HepG2 (cell line): Measurements from ENCODE around the gene BRCA1. TPM values are rescaled to one million over a fixed set of nuclear protein-coding genes. Genes with fewer than 3 reads are reported as not detected.

Experiments
- AGO1 ChIP-seq: fragments of 200-400 bp; formaldehyde crosslinking; IDR thresholded peaks from 2 replicates; pipeline ENCODE4 v1.6.1; 2017; ENCODE audit warnings: mild to moderate bottlenecking, low read depth, low read length, moderate library complexity; ENCODE audit not compliant: poor library complexity, severe bottlenecking
- AKAP8 ChIP-seq: sonication (generic); formaldehyde crosslinking; IDR thresholded peaks from 2 replicates; pipeline ENCODE4 v1.5.1; 2020; ENCODE audit warnings: mild to moderate bottlenecking, missing genetic modification reagents
- ATF1 ChIP-seq: IDR thresholded peaks from 2 replicates; pipeline ENCODE4 v1.6.1; 2016; ENCODE audit warnings: mild to moderate bottlenecking, control low read depth
- ATF5 ChIP-seq: sonication (generic); formaldehyde crosslinking; IDR thresholded peaks from 2 replicates; pipeline ENCODE4 v1.4.0; 2020; ENCODE audit warnings: mild to moderate bottlenecking, low read depth, missing genetic modification reagents
- DMTF1 ChIP-seq: sonication (generic); formaldehyde crosslinking; IDR thresholded peaks from 2 replicates; pipeline ENCODE4 v1.4.0; 2020; ENCODE audit warnings: mild to moderate bottlenecking, missing genetic modification reagents
- ETS1 ChIP-seq: sonication (generic); formaldehyde crosslinking; IDR thresholded peaks from 2 replicates; pipeline ENCODE4 v1.4.0; 2020; ENCODE audit warnings: missing genetic modification reagents
- EZH2 ChIP-seq: conservative IDR thresholded peaks from 2 replicates; pipeline ENCODE4 v1.6.1; 2012; ENCODE audit warnings: mild to moderate bottlenecking, low read depth, low read length, moderate library complexity
- GABPB1 ChIP-seq: IDR thresholded peaks from 2 replicates; pipeline ENCODE4 v1.6.1; 2016; ENCODE audit warnings: mild to moderate bottlenecking, missing genetic modification reagents, moderate library complexity, missing compliant biosample characterization
- HNRNPUL1 ChIP-seq: fragments of 200-400 bp; formaldehyde crosslinking; IDR thresholded peaks from 2 replicates; pipeline ENCODE4 v1.6.1; 2017; ENCODE audit warnings: low read depth, mild to moderate bottlenecking, low read length, moderate library complexity
- MEIS1 ChIP-seq: sonication (generic); formaldehyde crosslinking; IDR thresholded peaks from 2 replicates; pipeline ENCODE4 v1.9.0; 2021; ENCODE audit warnings: mild to moderate bottlenecking, missing genetic modification reagents, moderate library complexity, borderline replicate concordance
- NCOA1 ChIP-seq: sonication (generic); formaldehyde crosslinking; IDR thresholded peaks from 2 replicates; pipeline ENCODE4 v1.9.0; 2021; ENCODE audit warnings: missing genetic modification reagents
- PATZ1 ChIP-seq: sonication (generic); formaldehyde crosslinking; IDR thresholded peaks from 2 replicates; pipeline ENCODE4 v1.4.0; 2020; ENCODE audit warnings: missing genetic modification reagents
- SMARCC2 ChIP-seq: fragments of 450-650 bp; IDR thresholded peaks from 2 replicates; pipeline ENCODE4 v1.6.1; 2017; ENCODE audit warnings: antibody characterized with exemption, mild to moderate bottlenecking
- SNAPC4 ChIP-seq: sonication (generic); formaldehyde crosslinking; IDR thresholded peaks from 2 replicates; pipeline ENCODE4 v1.4.0; 2020; ENCODE audit warnings: mild to moderate bottlenecking, missing genetic modification reagents
- ZNF10 ChIP-seq: sonication (generic); formaldehyde crosslinking; IDR thresholded peaks from 2 replicates; pipeline ENCODE4 v1.4.0; 2020; ENCODE audit warnings: mild to moderate bottlenecking, low read depth, missing genetic modification reagents, borderline replicate concordance
- ZNF614 ChIP-seq: IDR thresholded peaks from 2 replicates; pipeline ENCODE4 v1.6.1; 2018; ENCODE audit warnings: missing biosample characterization, missing genetic modification reagents, inconsistent platforms, borderline replicate concordance
- ZNF761 ChIP-seq: sonication (generic); formaldehyde crosslinking; conservative IDR thresholded peaks from 2 replicates; pipeline ENCODE4 v1.4.0; 2020; ENCODE audit warnings: mild to moderate bottlenecking, missing genetic modification reagents
- polyA plus RNA-seq, 8 experiments: library from polyadenylated mRNA; depleted of rRNA in 3 of 8; stranded (reverse) in 7 of 8; unstranded in 1 of 8; fragments of >200 nt; fragmentation: Illumina TruSeq in 4 of 8; extraction: Trizol in 4 of 8; gene quantifications; 2 replicates each; pipeline versions ENCODE4 v1.2.1 to v1.2.3, GENCODE V29; 2011 to 2016; ENCODE audit warnings: low read depth in 4 of 8, missing spikeins in 1 of 8, mixed read lengths in 1 of 8; ENCODE audit not compliant: insufficient read depth in 1 of 8
- total RNA-seq, 5 experiments: library from RNA; depleted of rRNA; stranded (reverse); fragments of >200 nt; fragmentation: Illumina TruSeq; extraction: Trizol; gene quantifications; 2 replicates each; pipeline ENCODE4 v1.2.3, GENCODE V29; 2016; ENCODE audit warnings: low read depth in 1 of 5

BRCA1 gene
- total and polyA plus RNA-seq, 2 of the 13 experiments (the other 11 are each of a cell fraction or from before 2014, with no cell fraction given): 13.3 to 37.5 TPM

GRCh38 chr17:43169561-43170139 lies 44.5 kb upstream of the BRCA1 start (continued):
- TF ChIP-seq GABPB1 (CRISPR knock-in tag) (no peak), MEIS1 (CRISPR knock-in tag) (peak; percentile 58; the same call in 1 of the 2 replicates), ATF1 (CRISPR knock-in tag) (no peak), AKAP8 (CRISPR knock-in tag) (0 out of 2 replicates have a peak, but pooled peaks have one; percentile 42), SNAPC4 (no peak), ZNF761 (CRISPR knock-in tag) (0 out of 2 replicates have a peak, but pooled peaks have one; percentile 5), ZNF614 (CRISPR knock-in tag) (0 out of 2 replicates have a peak, but pooled peaks have one; percentile 22), DMTF1 (no peak), ZNF10 (no peak), PATZ1 (CRISPR knock-in tag) (peak; percentile 81), NCOA1 (no peak), HNRNPUL1 (no peak), EZH2 (no peak), ATF5 (CRISPR knock-in tag) (no peak), SMARCC2 (no peak), ETS1 (CRISPR knock-in tag) (no peak), AGO1 (no peak)
